Activated CD4-positive, alpha-beta T cell treated with anti-CD3 and anti-CD28 coated beads, Interleukin-2, amount 50 U/mL, for 16 hours (primary cell): ENCODE results near the gene TUBD1.
A peak's percentile ranks its signal among the peaks of the same experiment; 100 is the strongest.
"Not testable (repeated sequence)": the region's sequence is repeated elsewhere in the genome, so short reads cannot be mapped to it uniquely, and the experiment has no call there.

Experiments
- DNase-seq: peaks from one replicate; pipeline ENCODE4 v3.0.0-alpha.2; 2020

Gene TUBD1

DNA sequence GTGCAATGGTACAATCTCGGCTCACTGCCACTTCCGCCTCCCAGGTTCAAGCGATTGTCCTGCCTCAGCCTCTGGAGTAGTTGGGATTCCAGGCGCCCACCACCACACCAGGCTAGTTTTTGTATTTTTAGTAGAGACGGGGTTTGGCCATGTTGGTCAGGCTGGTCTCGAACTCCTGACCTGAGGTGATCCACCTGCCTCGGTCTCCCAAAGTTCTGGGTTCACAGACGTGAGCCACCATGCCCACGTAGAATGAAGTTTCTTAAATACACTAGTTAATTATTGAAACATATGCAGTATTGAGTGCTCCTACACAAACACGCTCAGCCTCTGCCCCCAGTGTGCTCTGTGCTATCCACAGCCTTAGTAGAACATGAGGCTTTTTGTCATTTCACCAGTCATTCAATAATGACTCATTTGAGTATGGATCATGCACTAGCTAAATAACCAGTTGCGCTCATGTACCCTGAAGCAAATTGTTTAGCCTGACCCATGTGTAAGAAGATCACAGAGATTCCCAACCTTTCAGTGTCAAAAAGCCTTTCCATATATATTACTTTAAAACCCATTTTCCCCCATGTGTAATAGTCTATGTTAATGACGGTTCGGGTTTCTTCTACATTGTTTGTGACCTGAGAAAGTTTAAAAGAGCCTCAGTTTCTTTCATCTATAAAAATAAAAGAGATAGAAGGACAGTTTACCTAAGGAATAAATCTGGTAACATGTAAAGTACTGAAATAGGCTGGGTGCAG, 49.7 kb downstream of the TUBD1 start:
- peak; percentile 90 for DNase-seq

- not testable (repeated sequence) for DNase-seq
Observed at GRCh38 chr17:59841882-59842263, 50.9 kb downstream of the TUBD1 start.

DNA sequence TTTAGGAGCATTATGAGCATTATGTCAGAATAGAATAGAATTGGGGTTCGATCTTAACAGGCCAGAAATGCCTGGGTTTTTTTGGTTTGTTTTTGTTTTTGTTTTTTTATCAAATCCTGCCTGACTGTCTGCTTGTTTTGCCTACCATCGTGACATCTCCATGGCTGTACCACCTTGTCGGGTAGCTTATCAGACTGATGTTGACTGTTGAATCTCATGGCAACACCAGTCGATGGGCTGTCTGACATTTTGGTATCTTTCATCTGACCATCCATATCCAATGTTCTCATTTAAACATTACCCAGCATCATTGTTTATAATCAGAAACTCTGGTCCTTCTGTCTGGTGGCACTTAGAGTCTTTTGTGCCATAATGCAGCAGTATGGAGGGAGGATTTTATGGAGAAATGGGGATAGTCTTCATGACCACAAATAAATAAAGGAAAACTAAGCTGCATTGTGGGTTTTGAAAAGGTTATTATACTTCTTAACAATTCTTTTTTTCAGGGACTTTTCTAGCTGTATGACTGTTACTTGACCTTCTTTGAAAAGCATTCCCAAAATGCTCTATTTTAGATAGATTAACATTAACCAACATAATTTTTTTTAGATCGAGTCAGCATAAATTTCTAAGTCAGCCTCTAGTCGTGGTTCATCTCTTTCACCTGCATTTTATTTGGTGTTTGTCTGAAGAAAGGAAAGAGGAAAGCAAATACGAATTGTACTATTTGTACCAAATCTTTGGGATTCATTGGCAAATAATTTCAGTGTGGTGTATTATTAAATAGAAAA, 51.5 kb downstream of the TUBD1 start:
- peak; percentile 65 for DNase-seq

GRCh38 chr17:59840329-59841090, 52.2 kb downstream of the TUBD1 start:
- DNase-seq: peak; percentile 68

DNA sequence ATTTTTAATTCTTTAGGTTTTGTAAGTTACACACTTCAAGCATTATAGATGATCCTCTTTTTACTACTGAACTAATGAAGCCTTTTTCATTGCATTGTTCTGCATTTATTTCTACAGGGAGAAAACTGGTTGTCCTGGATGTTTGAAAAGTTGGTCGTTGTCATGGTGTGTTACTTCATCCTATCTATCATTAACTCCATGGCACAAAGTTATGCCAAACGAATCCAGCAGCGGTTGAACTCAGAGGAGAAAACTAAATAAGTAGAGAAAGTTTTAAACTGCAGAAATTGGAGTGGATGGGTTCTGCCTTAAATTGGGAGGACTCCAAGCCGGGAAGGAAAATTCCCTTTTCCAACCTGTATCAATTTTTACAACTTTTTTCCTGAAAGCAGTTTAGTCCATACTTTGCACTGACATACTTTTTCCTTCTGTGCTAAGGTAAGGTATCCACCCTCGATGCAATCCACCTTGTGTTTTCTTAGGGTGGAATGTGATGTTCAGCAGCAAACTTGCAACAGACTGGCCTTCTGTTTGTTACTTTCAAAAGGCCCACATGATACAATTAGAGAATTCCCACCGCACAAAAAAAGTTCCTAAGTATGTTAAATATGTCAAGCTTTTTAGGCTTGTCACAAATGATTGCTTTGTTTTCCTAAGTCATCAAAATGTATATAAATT, 53.0 kb downstream of the TUBD1 start:
- DNase-seq: peak; percentile 47

DNA sequence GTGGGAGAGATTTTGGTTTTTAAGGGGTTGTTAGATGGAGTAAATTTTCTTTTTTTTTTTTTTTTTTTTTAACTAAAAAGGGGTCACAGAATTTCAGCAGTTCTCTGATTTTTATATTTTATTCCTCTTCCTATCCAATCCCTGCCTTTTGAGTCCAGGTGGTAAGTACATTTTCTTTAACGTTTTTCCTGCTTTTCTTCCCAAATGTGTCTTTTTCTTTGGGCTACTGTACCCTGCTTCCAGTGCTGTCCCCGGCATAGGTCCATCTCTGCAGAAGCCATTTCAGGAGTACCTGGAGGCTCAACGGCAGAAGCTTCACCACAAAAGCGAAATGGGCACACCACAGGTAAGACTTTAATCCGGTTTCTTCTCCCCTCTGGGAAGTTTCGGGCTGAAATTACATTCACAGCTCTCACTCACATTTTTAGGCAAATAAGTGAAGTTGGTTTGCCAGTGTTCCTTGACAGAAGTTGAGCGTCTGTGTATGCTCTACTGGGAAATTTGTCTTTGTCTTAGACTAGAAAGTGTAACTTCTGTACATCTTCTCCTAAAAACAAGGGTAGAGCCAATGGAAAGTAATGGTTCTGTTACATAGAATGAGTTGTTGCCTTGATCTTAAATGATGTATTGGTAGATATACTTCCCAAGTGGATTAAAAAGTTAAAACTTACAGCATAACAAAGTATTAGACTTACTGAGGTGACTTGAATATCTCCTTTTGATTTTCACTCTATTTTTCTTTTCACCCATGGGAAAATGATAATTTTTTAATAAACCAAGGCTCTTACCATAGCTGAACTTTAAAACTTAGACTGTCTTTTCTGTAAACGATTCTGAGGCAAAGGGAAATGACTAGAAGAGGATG, 54.5 kb downstream of the TUBD1 start:
- peak; percentile 69 for DNase-seq

GRCh38 chr17:59837308-59838051, 55.3 kb downstream of the TUBD1 start:
- peak; percentile 98 for DNase-seq

GRCh38 chr17:59832883-59833379, 59.8 kb downstream of the TUBD1 start:
- peak; percentile 49 for DNase-seq

DNA sequence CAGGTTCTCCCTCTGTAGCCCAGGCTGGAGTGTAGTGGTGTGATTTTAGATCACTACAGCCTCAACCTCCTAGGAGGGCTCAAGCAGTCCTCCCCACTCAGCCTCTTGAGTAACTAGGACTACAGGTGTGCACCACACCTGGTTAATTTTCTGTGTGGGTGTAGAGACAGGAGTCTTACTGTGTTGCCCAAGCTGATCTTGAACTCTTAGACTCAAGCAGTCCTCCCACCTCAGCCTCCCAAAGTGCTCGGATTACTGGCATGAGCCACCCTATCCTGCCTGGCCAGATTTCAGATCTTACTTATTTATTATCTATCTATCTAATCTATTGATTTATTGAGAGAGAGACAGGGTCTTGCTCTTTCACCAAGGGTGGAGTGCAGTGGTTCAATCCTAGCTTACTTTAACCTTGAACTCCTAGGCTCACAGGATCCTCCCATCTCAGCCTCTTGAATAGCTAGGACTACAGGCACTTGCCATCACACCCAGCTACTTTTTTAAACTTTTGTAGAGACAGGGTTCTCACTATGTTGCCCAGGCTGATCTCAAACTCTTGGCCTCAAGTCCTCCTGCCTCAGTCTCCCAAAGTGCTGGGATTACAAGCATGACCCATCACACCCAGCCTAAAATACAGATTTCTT, 61.8 kb downstream of the TUBD1 start:
- DNase-seq: peak; percentile 43

DNA sequence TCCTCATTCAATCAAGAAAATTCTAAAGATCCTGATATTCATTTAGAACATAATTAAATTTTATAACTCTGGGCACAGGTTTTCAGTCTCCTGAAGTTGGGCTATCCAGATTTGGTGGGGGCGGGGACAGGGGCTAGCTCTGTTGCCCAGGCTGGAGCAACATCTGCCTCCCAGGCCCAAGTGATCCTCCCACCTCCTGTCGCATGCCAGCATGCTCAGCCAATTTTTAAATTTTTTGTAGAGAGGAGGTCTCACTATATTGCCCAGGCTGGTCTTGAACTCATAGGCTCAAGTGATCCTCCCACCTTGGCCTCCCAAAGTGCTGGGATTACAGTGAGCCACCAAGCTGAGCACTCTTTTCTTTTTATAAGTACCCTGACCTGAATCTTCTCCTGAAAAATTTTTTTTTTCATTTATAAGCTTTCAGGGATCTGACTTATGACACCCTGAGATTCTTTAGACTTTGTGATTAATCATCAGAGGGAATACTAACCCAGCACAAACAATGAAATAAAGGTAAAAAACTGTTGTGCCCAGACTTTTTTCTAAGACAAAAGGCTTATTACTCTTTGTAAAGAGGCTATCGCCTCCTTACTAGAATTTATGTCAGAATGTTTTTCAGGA, 62.6 kb downstream of the TUBD1 start:
- DNase-seq: peak; percentile 83

GRCh38 chr17:59829217-59830006, 63.3 kb downstream of the TUBD1 start:
- peak; percentile 98 for DNase-seq

GRCh38 chr17:59828819-59829216, 63.9 kb downstream of the TUBD1 start:
- DNase-seq: peak; percentile 71

GRCh38 chr17:59828478-59828760, 64.3 kb downstream of the TUBD1 start:
- peak; percentile 28 for DNase-seq

DNA sequence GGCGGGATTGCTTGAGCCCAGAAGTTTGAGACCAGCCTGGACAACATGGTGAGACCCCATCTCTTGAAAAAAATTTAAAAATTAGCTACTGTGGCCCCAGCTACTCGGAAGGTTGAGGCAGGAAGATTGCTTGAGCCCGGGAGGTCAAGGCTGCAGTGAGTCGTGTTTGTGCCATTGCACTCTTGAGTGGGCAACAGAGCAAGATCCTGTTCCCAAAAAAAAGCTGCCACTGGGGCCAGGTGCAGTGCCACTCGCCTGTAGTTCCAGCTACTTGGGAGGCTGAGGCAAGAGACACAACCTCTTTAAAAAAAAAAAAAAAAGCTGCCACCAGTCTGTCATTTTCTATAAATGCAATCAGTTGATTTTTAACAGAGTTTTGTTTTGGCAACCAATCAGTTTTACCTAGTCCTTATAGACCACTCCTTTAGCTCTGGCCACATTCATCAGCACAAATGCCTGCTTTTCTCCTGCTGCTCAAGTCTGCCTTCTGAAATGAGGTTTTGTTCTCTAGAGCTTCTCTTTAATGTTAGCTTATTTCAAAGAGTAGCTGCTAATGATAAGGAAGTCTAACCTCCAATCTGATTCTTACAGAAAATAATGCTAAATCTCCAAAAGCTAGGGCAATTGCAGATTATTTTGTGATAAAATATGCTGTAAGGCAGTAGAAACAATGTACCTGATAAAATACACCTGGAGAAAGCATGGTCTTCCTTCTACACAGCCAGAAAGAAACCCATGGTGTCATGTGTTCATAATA, 64.8 kb downstream of the TUBD1 start:
- peak; percentile 73 for DNase-seq

GRCh38 chr17:59826706-59827453, 65.9 kb downstream of the TUBD1 start:
- peak; percentile 41 for DNase-seq

DNA sequence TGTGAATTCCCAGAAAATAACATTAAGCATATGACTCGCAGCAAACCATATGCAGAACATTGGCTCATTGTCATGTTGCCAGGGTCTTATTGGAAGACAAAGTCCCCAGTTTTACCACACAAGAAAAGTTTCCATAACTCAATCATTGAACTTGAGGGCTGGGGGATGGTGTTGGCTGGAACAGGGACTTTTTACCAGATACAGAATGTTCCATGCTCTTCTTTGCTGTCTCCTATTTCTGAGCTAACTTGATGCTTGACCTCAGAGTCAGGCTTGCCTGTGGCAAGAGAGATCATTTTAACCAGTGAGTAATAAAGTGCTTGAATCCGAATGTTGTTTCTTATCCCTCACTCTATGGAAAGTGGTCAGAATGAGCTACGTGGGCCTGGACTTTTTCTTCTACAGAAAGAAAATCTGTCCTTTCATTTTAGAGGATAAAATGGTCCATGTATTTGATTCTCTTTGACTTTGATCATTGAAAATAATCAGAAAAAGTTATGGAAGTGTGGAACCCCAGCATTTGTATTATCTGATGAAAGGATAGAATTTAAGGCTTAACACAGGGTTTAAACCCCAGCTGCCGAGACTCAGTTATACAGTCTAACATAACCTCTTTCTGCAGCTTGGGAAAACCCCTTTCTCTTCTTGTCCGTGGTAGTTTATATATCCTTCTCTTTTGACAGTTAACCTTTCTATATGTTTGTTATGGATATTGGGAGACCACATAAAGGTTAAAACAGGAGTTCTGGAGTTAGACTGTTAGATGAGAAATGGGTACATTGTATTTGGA, 67.0 kb downstream of the TUBD1 start:
- DNase-seq: peak; percentile 73

GRCh38 chr17:59815965-59816364, 76.8 kb downstream of the TUBD1 start:
- no peak for DNase-seq
